ENCODE measurements around the gene SOCS1. TPM values are rescaled to one million over a fixed set of nuclear protein-coding genes. Genes with fewer than 3 reads are reported as not detected.
A peak's percentile ranks its signal among the peaks of the same experiment; 100 is the strongest.

The SOCS1 gene
- polyA plus RNA-seq, 10 donors: 1.2 to 3.4 (median 2.3) TPM

DNA sequence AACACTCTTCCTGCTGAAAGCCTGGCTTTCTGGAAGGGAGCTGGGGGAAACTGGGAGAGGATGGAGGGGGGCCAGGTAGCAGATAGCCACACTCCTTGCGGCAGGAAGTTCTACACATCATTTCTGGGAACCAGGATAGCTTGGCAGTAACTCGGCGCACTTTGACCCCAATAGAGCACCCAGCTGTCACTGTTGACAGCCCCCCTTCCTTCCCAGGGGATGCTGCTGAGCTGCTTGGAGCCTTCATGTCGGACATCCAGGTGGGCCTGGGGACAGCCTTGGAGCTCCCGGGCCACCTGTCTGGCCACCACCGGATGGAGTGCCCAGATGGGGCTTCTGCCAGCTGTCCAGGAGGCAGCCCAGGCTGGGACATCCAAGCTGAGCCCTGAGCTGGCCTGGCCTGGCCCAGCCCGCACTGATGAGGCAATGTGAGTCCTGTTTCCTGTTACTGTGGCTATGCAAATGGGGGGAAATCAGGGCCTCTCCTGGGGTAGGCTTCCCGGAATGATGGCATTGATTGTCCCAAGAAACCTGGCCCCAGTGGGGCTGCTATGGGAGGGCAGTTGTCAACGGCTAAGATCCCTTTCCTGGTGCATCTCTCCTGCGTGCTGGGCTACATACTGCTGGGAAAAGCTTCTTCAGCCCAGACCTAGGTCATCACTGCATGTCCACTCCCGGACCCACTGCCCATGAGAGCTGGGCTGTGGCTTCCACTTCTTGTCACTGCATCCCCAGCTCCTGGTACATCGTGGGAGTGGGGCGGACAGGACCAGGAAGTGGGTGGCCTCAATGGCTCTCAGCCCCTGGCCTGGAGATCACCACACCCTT lies 50.0 kb downstream of the SOCS1 start:
- peak in 1 of 3 donors; percentile 58 for DNase-seq

DNA sequence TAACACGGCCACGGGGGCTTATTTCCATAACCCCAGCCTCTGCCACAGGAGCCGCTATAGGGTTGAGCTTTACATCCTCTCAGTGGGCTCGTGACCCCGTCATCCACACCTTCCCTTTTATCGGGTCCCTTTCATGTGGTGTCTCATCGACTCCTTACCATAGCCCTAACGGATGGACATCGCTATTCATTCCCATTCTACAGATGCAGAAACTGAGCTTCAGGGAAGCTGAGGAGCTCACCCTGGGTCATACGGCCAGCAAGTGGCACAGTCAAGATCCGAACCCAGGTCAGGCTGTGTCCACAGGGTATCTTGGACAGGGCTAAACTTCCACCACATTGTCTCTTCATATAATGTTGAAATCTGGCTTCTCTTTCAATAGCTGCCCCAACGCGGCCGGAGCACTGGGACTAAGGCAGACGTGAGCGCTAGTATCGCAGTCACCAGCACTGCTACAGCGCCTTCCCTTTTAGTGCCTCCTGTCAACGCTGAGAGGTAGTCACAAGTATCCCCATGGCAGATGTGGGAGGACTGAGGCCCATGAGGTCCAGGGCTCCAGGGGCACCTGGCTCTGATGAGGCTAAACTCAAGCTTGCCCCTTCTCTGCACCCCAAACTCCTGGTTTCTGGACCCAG lies 50.8 kb downstream of the SOCS1 start:
- peak in 1 of 3 donors; percentile 27 for DNase-seq

DNA sequence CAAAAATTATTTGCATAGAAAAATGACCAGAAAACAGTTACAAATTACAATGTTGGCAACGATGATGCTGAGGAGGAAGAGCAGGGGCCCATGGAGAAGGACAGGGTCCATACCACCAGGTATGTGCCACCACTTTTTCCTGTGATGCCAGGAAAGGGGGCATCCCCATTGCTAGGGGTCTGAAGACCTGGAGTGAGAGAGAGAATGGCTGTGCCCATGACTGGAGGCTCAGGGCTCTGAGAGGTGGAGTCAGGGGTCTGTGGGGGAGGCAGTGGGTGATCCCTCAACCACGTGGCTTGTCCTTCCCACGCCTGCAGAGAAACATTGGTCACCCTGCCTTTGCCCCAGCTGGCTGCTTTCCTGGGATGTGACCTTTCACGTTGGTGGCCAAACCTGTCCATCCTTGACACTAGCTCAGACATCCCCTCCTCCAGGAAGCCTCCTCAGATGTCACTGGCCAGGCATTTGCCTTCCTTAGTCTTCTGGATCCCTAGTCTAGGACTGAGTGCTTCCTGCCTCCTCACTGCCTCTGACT lies 51.4 kb downstream of the SOCS1 start:
- no peak for DNase-seq

Other genes starting within 250 kb of the SOCS1 start
- not detected for gene TNP2, start 13.1 kb upstream of the SOCS1 start, polyA plus RNA-seq (ENCODE audit: insufficient read length in 10 of 10)
- gene PRM3, start 17.4 kb upstream of the SOCS1 start, polyA plus RNA-seq (ENCODE audit: insufficient read length in 10 of 10): not detected
- not detected for gene PRM2, start 20.3 kb upstream of the SOCS1 start, polyA plus RNA-seq (ENCODE audit: insufficient read length in 10 of 10)
- gene PRM1, start 25.1 kb upstream of the SOCS1 start, polyA plus RNA-seq (ENCODE audit: insufficient read length in 10 of 10): not detected
- gene RMI2, start 89.3 kb upstream of the SOCS1 start, polyA plus RNA-seq (ENCODE audit: insufficient read length in 10 of 10): 10 to 100 TPM in 3 of 10 donors, 1 to 10 TPM in 7; 6.6 to 12.7 (median 9.0) TPM